CD4-positive, alpha-beta T cell treated with Interleukin-15 for 4 hours (primary cell): ENCODE results near the gene ARHGEF39.

ENCODE experiments used
- DNase-seq: peaks from one replicate; pipeline ENCODE4 v3.0.0-alpha.2; 2020; ENCODE audit warnings: low spot score

Gene ARHGEF39

GRCh38 chr9:35674025-35674361, 9.0 kb upstream of the ARHGEF39 start:
- no peak for DNase-seq

GRCh38 chr9:35673132-35674024, 8.4 kb upstream of the ARHGEF39 start, which contains the start of gene CA9:
Gene CA9 (plus strand): TSS chr9:35673928. CDS start chr9:35673960, 32 bp downstream.
- no peak for DNase-seq

- DNase-seq, result no peak
Measured at GRCh38 chr9:35669331-35670145, 4.5 kb upstream of the ARHGEF39 start.

GRCh38 chr9:35667939-35668338, 2.9 kb upstream of the ARHGEF39 start:
- no peak for DNase-seq

GRCh38 chr9:35666549-35666948, 1.6 kb upstream of the ARHGEF39 start:
- DNase-seq, result no peak

GRCh38 chr9:35666045-35666444, 1.1 kb upstream of the ARHGEF39 start:
- no peak for DNase-seq

- no peak for DNase-seq
Measured at GRCh38 chr9:35665471-35665818, 450 bp upstream of the ARHGEF39 start.

GRCh38 chr9:35662437-35662836, 2.6 kb downstream of the ARHGEF39 start:
- no peak for DNase-seq

GRCh38 chr9:35661756-35662350, 3.1 kb downstream of the ARHGEF39 start:
- peak; percentile 54 for DNase-seq

GRCh38 chr9:35660966-35661415, 4.0 kb downstream of the ARHGEF39 start:
- DNase-seq, result no peak

GRCh38 chr9:35659340-35659739, 5.7 kb downstream of the ARHGEF39 start:
- no peak for DNase-seq

GRCh38 chr9:35658968-35659220, 6.1 kb downstream of the ARHGEF39 start:
- DNase-seq, result no peak

GRCh38 chr9:35658137-35658967, 6.6 kb downstream of the ARHGEF39 start, which contains the start of gene CCDC107:
Gene CCDC107 (plus strand): TSS chr9:35658292. CDS start chr9:35658380, 88 bp downstream.
- peak; percentile 81 for DNase-seq

GRCh38 chr9:35657546-35658136, 7.4 kb downstream of the ARHGEF39 start, which contains the start of gene RMRP:
Gene RMRP (minus strand): TSS chr9:35658019.
- DNase-seq, result peak; percentile 94

- no peak for DNase-seq
Measured at GRCh38 chr9:35656831-35657545, 8.0 kb downstream of the ARHGEF39 start.

GRCh38 chr9:35656348-35656747, 8.6 kb downstream of the ARHGEF39 start:
- no peak for DNase-seq

GRCh38 chr9:35653611-35654010, 11.4 kb downstream of the ARHGEF39 start:
- DNase-seq, result no peak

GRCh38 chr9:35652829-35653209, 12.2 kb downstream of the ARHGEF39 start:
- DNase-seq, result no peak

GRCh38 chr9:35651956-35652828, 12.8 kb downstream of the ARHGEF39 start:
- no peak for DNase-seq
